ENCODE measurements around the gene S100A9.

S100A9 gene

DNA sequence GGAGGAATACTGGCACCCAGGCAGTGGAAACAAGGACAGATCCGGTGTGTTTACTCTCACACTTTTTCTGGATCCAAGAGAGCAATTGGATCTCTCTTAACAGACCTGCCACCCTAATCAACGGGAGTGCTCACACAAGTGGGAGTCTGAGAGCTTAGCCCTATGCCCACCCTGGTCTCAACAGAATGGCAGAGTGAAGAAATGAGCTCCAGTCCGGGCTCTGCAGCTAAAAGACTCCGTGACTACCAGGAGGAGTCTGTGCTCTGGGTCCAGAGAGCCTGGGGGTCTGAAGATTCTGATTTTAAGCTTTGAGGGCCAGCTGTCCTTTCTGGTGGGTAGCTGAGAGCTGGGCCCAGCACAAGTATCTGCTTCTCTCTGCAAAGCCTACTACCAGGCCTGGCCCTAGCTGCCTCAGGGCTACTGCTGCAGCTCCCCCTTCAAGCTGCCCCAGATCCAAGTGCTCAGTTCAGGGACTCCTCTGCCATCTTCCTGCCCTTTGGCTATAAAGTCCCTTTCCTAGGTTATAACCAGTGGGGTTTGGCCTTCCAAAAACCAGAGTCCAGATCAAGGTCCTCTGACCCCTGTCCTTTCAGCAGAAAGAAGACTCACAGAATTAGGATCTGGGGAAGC is 3.9 kb downstream of the S100A9 start:
- DNase-seq, result no peak

DNA sequence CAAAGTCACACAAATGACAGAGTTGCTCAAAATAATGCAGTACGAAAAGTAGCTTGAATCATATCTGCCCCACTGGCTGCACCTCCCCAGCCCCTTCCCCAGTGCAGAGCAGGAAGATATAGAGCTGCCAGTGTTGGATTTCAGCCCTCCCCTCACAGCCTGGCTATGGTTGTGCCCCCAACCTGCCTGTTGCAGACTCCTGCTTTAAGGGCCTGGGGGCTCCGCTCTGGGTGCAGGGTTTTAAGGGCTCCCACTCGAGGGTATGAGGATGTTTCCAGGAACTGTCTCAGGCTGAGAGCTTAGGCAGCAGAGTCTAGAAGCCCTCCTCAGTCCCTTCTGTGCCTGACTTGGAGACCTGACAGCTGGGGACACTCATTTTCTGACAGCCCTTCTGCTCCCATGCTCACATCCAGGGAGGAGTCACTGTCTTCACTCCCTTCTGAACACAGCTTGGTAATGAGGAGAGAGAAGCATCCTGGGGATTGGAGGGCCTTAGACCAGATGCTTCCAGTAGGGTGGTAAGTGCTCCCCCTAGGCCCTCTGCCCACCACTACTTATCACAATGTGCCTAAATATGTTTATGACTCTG is 4.6 kb downstream of the S100A9 start:
- no peak for DNase-seq

DNA sequence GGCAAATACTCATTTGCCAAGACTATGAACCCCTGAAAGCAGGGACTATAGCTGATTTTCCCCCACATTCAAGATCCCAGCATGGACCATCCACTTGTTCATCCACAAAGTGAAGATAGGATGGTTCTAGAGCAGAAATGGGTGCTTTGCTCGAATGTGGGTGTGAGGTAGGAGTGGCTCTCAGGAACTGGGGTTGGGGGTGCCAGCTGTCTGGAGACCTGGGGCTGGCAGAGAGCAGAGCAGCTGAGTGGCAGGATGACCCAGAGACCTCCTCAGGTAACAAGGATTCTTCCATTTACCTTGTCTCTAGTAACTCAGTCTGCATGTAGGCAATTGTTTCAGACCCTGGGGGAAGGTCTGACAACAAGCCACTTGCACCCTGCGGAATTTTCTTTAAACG is 6.0 kb downstream of the S100A9 start:
- DNase-seq, result no peak

DNA sequence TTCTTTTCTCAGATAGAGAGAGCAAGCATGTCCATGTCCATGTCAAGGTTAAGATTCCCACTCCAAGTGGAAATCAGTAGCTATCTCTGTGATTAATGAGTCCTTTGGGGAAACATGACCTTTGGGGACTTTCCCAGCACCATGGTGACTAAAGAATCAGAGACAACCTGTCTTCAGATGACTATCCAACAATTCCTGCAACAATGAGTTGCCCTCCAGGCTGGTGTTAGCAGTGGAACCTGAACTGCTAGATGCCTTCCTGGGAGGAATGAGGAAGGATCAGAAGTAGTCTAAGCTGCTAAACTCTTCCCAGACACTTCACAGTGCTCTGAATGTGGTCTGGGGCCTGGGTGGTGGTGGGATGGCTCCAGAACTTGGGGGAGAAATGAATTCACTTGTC is 6.5 kb downstream of the S100A9 start:
- no peak for DNase-seq

DNA sequence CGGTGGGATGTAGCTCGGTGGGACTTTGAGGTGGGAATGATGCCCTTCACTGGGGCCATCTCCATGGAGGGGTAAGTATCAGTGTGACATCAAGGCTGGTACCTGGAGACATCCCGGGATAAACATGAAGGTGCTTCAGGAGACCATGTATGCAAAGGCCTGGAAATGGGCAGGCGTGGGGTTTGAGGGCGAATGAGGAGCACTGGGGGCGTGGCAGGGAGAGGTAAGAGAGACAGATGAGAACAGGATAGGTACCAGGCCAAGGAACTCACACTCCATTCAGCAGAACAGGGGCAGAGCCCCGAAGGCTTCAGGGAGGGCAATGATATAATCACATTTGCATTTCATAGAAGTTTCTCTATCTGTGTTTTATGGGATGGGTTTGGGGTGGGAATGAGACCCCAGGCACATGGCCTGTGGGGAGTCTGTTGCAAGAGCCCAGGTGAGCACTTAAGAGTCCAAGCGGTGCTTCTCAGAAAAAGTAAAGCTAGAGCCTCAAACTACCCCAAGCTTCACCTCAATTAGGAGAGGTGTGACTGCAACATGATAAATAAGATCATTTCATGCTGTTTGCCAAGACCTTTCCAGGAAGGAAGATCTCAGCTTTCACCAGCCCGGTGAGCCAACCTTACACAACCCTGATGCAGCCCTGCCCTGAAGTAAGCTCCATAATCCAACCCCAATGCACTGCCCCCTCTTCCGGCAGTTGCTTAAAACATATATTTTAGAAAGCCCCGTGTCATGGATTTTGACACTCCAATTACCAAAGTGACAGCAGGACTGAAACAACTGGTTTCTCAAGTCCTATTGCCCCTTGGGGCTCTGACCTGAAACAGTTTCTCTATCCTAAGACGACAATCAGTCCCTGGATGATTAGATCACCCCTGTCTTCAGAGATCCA is 7.4 kb downstream of the S100A9 start:
- DNase-seq, result no peak

DNA sequence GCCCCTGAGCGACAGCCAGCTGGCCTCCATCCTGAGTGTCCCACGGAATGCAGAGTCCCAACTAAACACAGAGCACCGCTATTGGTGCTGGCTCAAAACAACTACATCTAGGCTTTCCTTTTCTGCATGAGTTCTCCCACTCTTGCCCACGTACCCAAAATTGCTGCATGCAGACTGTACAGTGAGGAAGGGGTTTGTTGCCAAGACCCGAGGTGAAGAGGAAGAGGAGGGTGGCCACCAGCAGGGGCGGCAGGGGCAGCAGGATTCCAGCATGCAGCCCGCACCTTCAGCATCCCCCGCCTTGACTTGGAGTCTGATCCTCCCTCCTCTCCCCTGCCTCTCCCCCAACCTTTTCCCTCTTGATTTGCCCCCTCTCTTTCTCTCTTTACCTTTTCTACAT is 8.0 kb downstream of the S100A9 start:
- no peak for DNase-seq

DNA sequence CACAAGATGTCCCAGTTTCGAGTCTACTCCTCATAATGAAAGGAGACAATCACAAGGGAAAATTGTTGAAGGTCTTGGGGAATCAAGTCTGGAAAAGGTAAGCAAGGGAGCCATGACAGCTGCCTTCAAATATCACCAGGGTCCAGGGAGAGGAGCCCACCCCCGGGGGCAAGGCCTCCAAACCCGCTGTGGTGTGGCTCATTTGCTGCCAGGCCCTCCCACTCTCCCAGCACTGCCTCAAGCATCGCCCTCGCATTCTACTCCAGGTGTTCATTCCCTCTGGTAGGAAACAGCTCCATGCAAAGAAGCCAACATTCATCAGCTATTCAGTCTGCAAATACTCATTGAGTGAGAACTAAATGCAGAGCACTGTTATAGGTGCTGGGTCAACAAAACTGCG is 8.6 kb downstream of the S100A9 start:
- DNase-seq, result no peak

GRCh38 chr1:153367090-153367489 is 9.4 kb downstream of the S100A9 start:
- no peak for DNase-seq

- no peak for DNase-seq
Measured at GRCh38 chr1:153368495-153368894, 10.8 kb downstream of the S100A9 start.

DNA sequence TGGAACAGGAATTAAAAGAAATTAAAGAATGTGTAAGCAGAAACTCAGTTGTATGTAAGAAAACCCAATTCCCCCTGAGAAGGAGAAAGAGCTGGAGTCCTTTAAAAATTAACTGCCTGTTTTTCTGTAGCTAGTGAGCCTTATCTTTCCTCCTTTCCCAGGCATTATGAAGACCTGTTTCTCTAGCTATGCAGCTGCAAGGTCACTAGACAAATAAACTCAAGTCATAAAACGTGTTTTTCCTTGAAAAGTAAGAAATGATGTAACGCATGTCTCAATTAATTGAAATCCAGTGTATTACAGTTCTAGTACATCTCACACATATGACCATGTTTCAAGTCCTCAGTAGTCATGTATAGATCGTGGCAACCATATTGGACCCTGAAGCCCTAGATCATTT is 12.5 kb downstream of the S100A9 start:
- no peak for DNase-seq

DNA sequence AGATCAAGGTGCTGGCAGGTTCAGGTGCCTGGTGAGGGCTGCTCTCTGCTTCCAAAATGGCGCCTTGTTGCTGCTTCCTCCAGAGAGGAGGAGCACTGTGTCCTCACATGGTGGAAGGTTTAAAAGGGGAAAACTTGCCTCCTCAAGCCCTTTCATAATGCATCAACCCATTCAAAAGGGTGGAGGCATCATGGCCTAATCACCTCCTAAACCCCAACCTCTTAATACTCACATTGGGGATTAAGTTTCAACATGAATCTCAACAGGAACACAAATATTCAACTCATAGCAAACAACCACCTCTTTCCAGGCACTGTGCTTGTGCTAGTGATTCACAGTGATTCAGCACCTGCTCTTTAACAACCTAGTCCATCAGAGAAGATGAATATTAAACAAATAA is 13.6 kb downstream of the S100A9 start:
- no peak for DNase-seq

GRCh38 chr1:153372571-153372970 is 14.9 kb downstream of the S100A9 start:
- DNase-seq, result no peak

- no peak for DNase-seq
Measured at GRCh38 chr1:153374071-153374470, 16.4 kb downstream of the S100A9 start.

- DNase-seq, result no peak
Measured at GRCh38 chr1:153375511-153375910, 17.9 kb downstream of the S100A9 start, which contains the start of gene S100A12. Gene S100A12, minus strand, starts transcription at chr1:153375621. Its CDS starts 1,029 bp downstream, at chr1:153374592.

- DNase-seq, result no peak
Measured at GRCh38 chr1:153379591-153379990, 21.9 kb downstream of the S100A9 start.

GRCh38 chr1:153380711-153381110 is 23.1 kb downstream of the S100A9 start:
- no peak for DNase-seq

GRCh38 chr1:153384958-153385580 is 27.4 kb downstream of the S100A9 start:
- DNase-seq, result no peak

DNA sequence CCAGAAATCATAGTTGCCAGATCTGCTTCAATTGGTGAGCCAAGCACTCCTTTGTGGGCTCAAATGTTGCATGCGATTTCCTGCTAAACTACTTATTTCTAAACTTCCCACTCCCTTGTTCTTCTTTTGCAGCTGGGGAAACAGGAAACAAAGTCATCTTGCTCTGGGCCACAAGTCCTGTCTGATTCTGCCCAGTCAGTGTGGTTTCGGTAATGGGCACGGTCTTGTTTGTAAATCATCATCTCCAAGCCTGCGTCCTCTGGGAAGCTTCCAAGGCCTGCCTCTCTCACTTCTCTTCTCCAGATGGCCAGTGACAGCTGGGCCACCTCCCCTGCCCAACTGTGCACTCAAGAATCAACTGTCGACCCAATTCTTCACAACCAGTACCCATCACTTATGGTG is 28.8 kb downstream of the S100A9 start:
- DNase-seq, result no peak

GRCh38 chr1:153387001-153387400 is 29.3 kb downstream of the S100A9 start:
- no peak for DNase-seq

DNA sequence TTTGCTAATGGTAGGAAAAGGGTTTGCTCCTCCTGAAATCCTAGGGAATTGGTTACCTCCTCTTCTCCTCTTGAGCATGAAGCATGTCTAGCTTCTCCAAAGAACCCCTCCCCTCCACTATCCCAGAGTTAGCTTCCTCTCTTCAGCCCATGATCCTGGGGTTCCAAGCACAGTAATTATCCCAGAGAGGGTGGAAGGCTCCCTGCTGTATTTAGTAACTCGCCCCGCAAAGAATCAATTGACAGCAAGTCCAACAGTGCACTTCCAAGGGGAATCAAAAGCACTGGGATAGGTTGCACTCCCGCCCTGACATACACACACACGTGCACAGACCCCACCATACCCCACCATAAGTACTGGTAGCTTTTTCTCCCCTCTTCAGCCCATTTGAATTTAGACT is 30.1 kb downstream of the S100A9 start:
- no peak for DNase-seq

GRCh38 chr1:153389401-153389800 is 31.7 kb downstream of the S100A9 start:
- DNase-seq, result no peak

GRCh38 chr1:153389973-153390879 is 32.6 kb downstream of the S100A9 start:
- no peak for DNase-seq

All from CD4-positive, alpha-beta T cell treated with Interleukin-12 subunit alpha and Interleukin-12 subunit beta, for 1 hour (primary cell).